BE2C (cell line): ENCODE results near the gene NRG4.
"Not testable (repeated sequence)": the region's sequence is repeated elsewhere in the genome, so short reads cannot be mapped to it uniquely, and the experiment has no call there.

ENCODE experiments used
- DNase-seq: peaks from one replicate; pipeline ENCODE4 v3.0.0-alpha.2; 2020
- H3K27me3 ChIP-seq: fragments of 250-450 bp; sonication (Bioruptor Pico); 2 replicates; pipeline ENCODE4 v1.5.1; 2020; ENCODE audit warnings: mild to moderate bottlenecking
- H3K36me3 ChIP-seq: fragments of 250-450 bp; sonication (Bioruptor Pico); 2 replicates; pipeline ENCODE4 v1.5.1; 2020; ENCODE audit warnings: mild to moderate bottlenecking
- H3K4me1 ChIP-seq: fragments of 250-450 bp; sonication (Bioruptor Pico); 2 replicates; pipeline ENCODE4 v1.5.1; 2020
- H3K4me3 ChIP-seq: 2 replicates; pipeline ENCODE4 v1.5.1; 2011; ENCODE audit warnings: low read depth, low read length
- H3K9me3 ChIP-seq: fragments of 250-450 bp; sonication (Bioruptor Pico); 2 replicates; pipeline ENCODE4 v1.5.1; 2020
- TF ChIP-seq, protein P1 (sequence below): IDR thresholded peaks from 2 replicates; pipeline ENCODE4 v1.5.1; 2012; ENCODE audit warnings: mild to moderate bottlenecking, low read depth, low read length

The NRG4 gene

DNA sequence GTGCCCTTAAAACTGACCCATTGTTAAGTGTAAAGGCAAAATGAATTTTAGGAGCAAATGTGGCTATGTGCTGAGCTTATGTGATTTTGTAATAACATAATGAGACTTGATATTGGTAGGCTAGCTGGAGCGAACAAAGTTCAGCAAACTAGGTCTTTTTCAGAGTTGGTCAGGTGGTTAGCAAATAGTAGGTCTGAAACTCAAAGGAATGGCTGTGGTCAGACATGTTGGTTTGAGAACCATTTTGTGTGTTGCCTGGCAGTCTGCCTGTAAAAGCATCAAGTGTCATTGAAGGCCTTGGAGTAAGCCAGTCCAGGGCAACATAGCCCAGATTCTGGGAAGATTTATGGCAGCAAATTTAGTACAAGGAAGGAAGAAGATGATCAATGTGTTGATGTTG is 92.1 kb downstream of the NRG4 start:
- Histone ChIP-seq H3K4me1 (no peaks in the 10 kb centered on the region), H3K9me3 (no peaks in the 10 kb centered on the region), H3K36me3 (peaks cover 15% of the 10 kb centered on the region), H3K27me3 (no peaks in the 10 kb centered on the region), H3K4me3 (no peak overlapping the region)
- no peak for DNase-seq
- TF ChIP-seq, protein P1, sequence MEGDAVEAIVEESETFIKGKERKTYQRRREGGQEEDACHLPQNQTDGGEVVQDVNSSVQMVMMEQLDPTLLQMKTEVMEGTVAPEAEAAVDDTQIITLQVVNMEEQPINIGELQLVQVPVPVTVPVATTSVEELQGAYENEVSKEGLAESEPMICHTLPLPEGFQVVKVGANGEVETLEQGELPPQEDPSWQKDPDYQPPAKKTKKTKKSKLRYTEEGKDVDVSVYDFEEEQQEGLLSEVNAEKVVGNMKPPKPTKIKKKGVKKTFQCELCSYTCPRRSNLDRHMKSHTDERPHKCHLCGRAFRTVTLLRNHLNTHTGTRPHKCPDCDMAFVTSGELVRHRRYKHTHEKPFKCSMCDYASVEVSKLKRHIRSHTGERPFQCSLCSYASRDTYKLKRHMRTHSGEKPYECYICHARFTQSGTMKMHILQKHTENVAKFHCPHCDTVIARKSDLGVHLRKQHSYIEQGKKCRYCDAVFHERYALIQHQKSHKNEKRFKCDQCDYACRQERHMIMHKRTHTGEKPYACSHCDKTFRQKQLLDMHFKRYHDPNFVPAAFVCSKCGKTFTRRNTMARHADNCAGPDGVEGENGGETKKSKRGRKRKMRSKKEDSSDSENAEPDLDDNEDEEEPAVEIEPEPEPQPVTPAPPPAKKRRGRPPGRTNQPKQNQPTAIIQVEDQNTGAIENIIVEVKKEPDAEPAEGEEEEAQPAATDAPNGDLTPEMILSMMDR, result no peak

GRCh38 chr15:75918135-75918534 is 94.1 kb downstream of the NRG4 start:
- Histone ChIP-seq H3K4me1 (no peaks in the 10 kb centered on the region), H3K27me3 (no peaks in the 10 kb centered on the region), H3K9me3 (no peaks in the 10 kb centered on the region), H3K36me3 (peaks cover 33% of the 10 kb centered on the region), H3K4me3 (no peak overlapping the region)
- TF ChIP-seq, protein P1, result no peak
- no peak for DNase-seq

DNA sequence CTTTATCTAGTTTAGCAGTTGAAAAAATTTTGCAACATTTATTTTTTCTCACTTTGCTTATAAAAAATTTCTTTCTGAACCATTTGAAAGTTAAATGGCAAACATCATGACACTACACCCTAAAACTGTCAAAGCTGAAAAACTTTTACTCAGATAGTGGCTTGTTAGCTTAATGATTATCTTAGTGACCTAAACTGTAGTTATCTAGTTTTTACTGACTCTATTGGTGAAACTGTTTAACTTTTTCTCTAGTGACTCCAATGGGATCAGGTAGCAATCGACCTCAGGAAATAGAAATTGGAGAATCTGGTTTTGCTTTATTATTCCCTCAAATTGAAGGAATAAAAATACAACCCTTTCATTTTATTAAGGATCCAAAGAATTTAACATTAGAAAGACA is 95.2 kb downstream of the NRG4 start:
- no peak for DNase-seq
- peaks cover 33% of the 10 kb centered on the region for H3K36me3 ChIP-seq
- TF ChIP-seq, protein P1, result no peak
- no peaks in the 10 kb centered on the region for H3K9me3 ChIP-seq
- no peak overlapping the region for H3K4me3 ChIP-seq
- H3K27me3 ChIP-seq, result no peaks in the 10 kb centered on the region
- H3K4me1 ChIP-seq, result no peaks in the 10 kb centered on the region

GRCh38 chr15:75910355-75910754 is 101.9 kb downstream of the NRG4 start:
- not testable (repeated sequence) for H3K4me1 ChIP-seq, H3K27me3 ChIP-seq, DNase-seq, H3K9me3 ChIP-seq, H3K4me3 ChIP-seq
- peaks cover 40% of the 10 kb centered on the region for H3K36me3 ChIP-seq

DNA sequence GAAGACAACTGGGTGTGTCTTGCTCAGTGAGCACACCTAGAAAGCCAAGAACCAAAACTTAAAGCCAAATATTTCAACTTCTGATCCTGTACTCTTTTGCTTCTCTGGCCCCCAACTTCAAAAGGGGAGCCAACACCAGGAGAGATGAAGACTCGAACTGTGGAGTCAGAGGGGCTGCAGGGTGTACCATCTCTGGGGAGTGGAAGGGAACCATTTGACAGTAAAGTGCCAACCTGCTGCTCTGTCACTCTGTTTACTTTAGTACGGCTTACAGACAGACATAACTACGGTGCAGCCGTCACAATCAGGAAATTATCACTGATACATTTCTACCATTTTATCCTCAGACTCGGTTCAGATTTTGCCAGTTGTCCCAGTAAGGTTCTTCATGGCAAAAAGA is 107.0 kb downstream of the NRG4 start:
- Histone ChIP-seq H3K4me3 (no peak overlapping the region), H3K27me3 (no peaks in the 10 kb centered on the region), H3K9me3 (no peaks in the 10 kb centered on the region), H3K36me3 (peaks cover 23% of the 10 kb centered on the region), H3K4me1 (peaks cover 19% of the 10 kb centered on the region)
- TF ChIP-seq, protein P1, result no peak
- no peak for DNase-seq

- Histone ChIP-seq H3K4me1 (peaks cover 19% of the 10 kb centered on the region), H3K36me3 (peaks cover 12% of the 10 kb centered on the region), H3K4me3 (peak within 1 kb of the TSS; percentile 98), H3K27me3 (no peaks in the 10 kb centered on the region), H3K9me3 (no peaks in the 10 kb centered on the region)
- peak; percentile 95 for DNase-seq
- TF ChIP-seq, protein P1, result no peak
Measured at GRCh38 chr15:75903331-75904239, 108.6 kb downstream of the NRG4 start, which contains the start of gene FBXO22. Gene FBXO22, plus strand, starts transcription at chr15:75903878. Its CDS starts 86 bp downstream, at chr15:75903964.
